Upper lobe of right lung (tissue), 1 donor: ENCODE measurements around the gene FRMD3. TPM values are rescaled to one million over a fixed set of nuclear protein-coding genes. Genes with fewer than 3 reads are reported as not detected.

Experiments
- ATAC-seq: fragments of 200-7000 bp; cut with Tn5 transposase; one replicate; pipeline ENCODE4 v1.9.1; 2020; ENCODE audit warnings: mild to moderate bottlenecking, moderate library complexity
- DNase-seq: peaks from one replicate; pipeline ENCODE4 v3.0.0-alpha.2; 2020
- H3K27ac ChIP-seq: fragments of 200-600 bp; one replicate; pipeline ENCODE4 v1.8.0; 2022
- H3K27me3 ChIP-seq: fragments of 200-600 bp; one replicate; pipeline ENCODE4 v1.8.0; 2022; ENCODE audit warnings: mild to moderate bottlenecking
- H3K36me3 ChIP-seq: fragments of 200-600 bp; one replicate; pipeline ENCODE4 v1.8.0; 2022
- H3K4me1 ChIP-seq: fragments of 200-600 bp; one replicate; pipeline ENCODE4 v1.8.0; 2022
- H3K4me3 ChIP-seq: fragments of 200-600 bp; one replicate; pipeline ENCODE4 v1.8.0; 2022; ENCODE audit warnings: mild to moderate bottlenecking
- H3K9me3 ChIP-seq: fragments of 200-600 bp; one replicate; pipeline ENCODE4 v1.8.0; 2022
- CTCF ChIP-seq: fragments of 200-600 bp; IDR thresholded peaks from one replicate; pipeline ENCODE4 v1.8.0; 2022; ENCODE audit warnings: antibody characterized with exemption
- intact Hi-C: fragments of 100-400 bp; cut with DNase I; formaldehyde crosslinking; loops from one replicate; pipeline ENCODE4 v1.11.0; 2022
- total RNA-seq: library from RNA; stranded (reverse); fragmentation: NEBNext Ultra II Directional; extraction: Animal tissue kit (Norgen Biotek cat#: 25700); gene quantifications from one replicate; pipeline ENCODE4 v1.2.1, GENCODE V29; 2021
- donor health status: DM: no; HTN: yes; CAD: no; lungs with severe emphysema.

FRMD3 gene
- total RNA-seq, 1 donor from 2014 or later: 10.8 TPM

GRCh38 chr9:83466877-83467276 is 71.3 kb downstream of the FRMD3 start:
- Histone ChIP-seq H3K27ac (no peak overlapping the region), H3K36me3 (no peaks in the 10 kb centered on the region), H3K4me3 (no peak overlapping the region), H3K27me3 (no peaks in the 10 kb centered on the region), H3K4me1 (peaks cover 4% of the 10 kb centered on the region), H3K9me3 (no peaks in the 10 kb centered on the region)
- ATAC-seq (no peak), DNase-seq (no peak)
- no peak for TF ChIP-seq CTCF
- intact Hi-C loops: no loop called here

GRCh38 chr9:83466351-83466750 is 71.8 kb downstream of the FRMD3 start:
- H3K27me3 ChIP-seq: no peaks in the 10 kb centered on the region
- ATAC-seq (no peak), DNase-seq (no peak)
- intact Hi-C loops: no loop called here
- TF ChIP-seq CTCF: no peak
- no peaks in the 10 kb centered on the region for H3K4me1 ChIP-seq
- H3K27ac ChIP-seq: no peak overlapping the region
- H3K9me3 ChIP-seq: no peaks in the 10 kb centered on the region
- no peaks in the 10 kb centered on the region for H3K36me3 ChIP-seq
- no peak overlapping the region for H3K4me3 ChIP-seq

- Histone ChIP-seq H3K4me1 (no peaks in the 10 kb centered on the region), H3K4me3 (no peak overlapping the region), H3K27ac (no peak overlapping the region), H3K36me3 (no peaks in the 10 kb centered on the region), H3K9me3 (no peaks in the 10 kb centered on the region), H3K27me3 (no peaks in the 10 kb centered on the region)
- no peak for DNase-seq
- ATAC-seq: no peak
- TF ChIP-seq CTCF: no peak
- intact Hi-C loops: no loop called here
Observed at GRCh38 chr9:83459830-83460229, 78.4 kb downstream of the FRMD3 start.

GRCh38 chr9:83458530-83458929 is 79.7 kb downstream of the FRMD3 start:
- Histone ChIP-seq H3K4me1 (no peaks in the 10 kb centered on the region), H3K36me3 (no peaks in the 10 kb centered on the region), H3K4me3 (no peak overlapping the region), H3K27ac (no peak overlapping the region), H3K9me3 (no peaks in the 10 kb centered on the region), H3K27me3 (no peaks in the 10 kb centered on the region)
- ATAC-seq (no peak), DNase-seq (no peak)
- no peak for TF ChIP-seq CTCF
- intact Hi-C loops: no loop called here

GRCh38 chr9:83457005-83457404 is 81.2 kb downstream of the FRMD3 start:
- Histone ChIP-seq H3K9me3 (no peaks in the 10 kb centered on the region), H3K27ac (no peak overlapping the region), H3K27me3 (no peaks in the 10 kb centered on the region), H3K4me3 (no peak overlapping the region), H3K4me1 (no peaks in the 10 kb centered on the region), H3K36me3 (no peaks in the 10 kb centered on the region)
- intact Hi-C loops: no loop called here
- ATAC-seq (no peak), DNase-seq (no peak)
- no peak for TF ChIP-seq CTCF

- ATAC-seq (no peak), DNase-seq (no peak)
- intact Hi-C loops: no loop called here
- Histone ChIP-seq H3K4me1 (no peaks in the 10 kb centered on the region), H3K4me3 (no peak overlapping the region), H3K9me3 (no peaks in the 10 kb centered on the region), H3K27me3 (no peaks in the 10 kb centered on the region), H3K27ac (no peak overlapping the region), H3K36me3 (no peaks in the 10 kb centered on the region)
- no peak for TF ChIP-seq CTCF
Observed at GRCh38 chr9:83456226-83456625, 82.0 kb downstream of the FRMD3 start.
